BLaER1 treated with 17β-estradiol and CSF1 and Interleukin-3, amounts not matched to agents 10 nM and 100 nM (cell line): Measurements from ENCODE around the gene KRT80.
A peak's percentile ranks its signal among the peaks of the same experiment; 100 is the strongest.

ENCODE experiments used
- H3K27ac ChIP-seq, 11 experiments: shearing (Covaris generic); formaldehyde crosslinking; 2 replicates each; pipeline ENCODE4 v1.8.1; 2022
- H3K27me3 ChIP-seq, 11 experiments: shearing (Covaris generic); formaldehyde crosslinking; 2 replicates each; pipeline ENCODE4 v1.8.1; 2022
- H3K36me3 ChIP-seq, 11 experiments: shearing (Covaris generic); formaldehyde crosslinking; 2 replicates each; pipeline ENCODE4 v1.8.1; 2022
- H3K4me1 ChIP-seq, 10 experiments: shearing (Covaris generic); formaldehyde crosslinking; 2 replicates each; pipeline ENCODE4 v1.8.1; 2022
- H3K4me2 ChIP-seq, 11 experiments: shearing (Covaris generic); formaldehyde crosslinking; 2 replicates each; pipeline ENCODE4 v1.8.1; 2022
- H3K4me3 ChIP-seq, 10 experiments: shearing (Covaris generic); formaldehyde crosslinking; 2 replicates each; pipeline ENCODE4 v1.8.1; 2022
- H3K9ac ChIP-seq, 11 experiments: shearing (Covaris generic); formaldehyde crosslinking; 2 replicates each; pipeline ENCODE4 v1.8.1; 2022
- H3K9me3 ChIP-seq, 11 experiments: shearing (Covaris generic); formaldehyde crosslinking; replicated peaks in 1 of 11; 2 replicates each; pipeline ENCODE4 v1.8.1; 2022
- H4K20me1 ChIP-seq, 11 experiments: shearing (Covaris generic); formaldehyde crosslinking; 2 replicates each; pipeline ENCODE4 v1.8.1; 2022
- Cebpa-rat ChIP-seq, 11 experiments: shearing (Covaris generic); IDR thresholded peaks; 2 replicates each; pipeline ENCODE4 v1.8.1; 2022

Gene KRT80

DNA sequence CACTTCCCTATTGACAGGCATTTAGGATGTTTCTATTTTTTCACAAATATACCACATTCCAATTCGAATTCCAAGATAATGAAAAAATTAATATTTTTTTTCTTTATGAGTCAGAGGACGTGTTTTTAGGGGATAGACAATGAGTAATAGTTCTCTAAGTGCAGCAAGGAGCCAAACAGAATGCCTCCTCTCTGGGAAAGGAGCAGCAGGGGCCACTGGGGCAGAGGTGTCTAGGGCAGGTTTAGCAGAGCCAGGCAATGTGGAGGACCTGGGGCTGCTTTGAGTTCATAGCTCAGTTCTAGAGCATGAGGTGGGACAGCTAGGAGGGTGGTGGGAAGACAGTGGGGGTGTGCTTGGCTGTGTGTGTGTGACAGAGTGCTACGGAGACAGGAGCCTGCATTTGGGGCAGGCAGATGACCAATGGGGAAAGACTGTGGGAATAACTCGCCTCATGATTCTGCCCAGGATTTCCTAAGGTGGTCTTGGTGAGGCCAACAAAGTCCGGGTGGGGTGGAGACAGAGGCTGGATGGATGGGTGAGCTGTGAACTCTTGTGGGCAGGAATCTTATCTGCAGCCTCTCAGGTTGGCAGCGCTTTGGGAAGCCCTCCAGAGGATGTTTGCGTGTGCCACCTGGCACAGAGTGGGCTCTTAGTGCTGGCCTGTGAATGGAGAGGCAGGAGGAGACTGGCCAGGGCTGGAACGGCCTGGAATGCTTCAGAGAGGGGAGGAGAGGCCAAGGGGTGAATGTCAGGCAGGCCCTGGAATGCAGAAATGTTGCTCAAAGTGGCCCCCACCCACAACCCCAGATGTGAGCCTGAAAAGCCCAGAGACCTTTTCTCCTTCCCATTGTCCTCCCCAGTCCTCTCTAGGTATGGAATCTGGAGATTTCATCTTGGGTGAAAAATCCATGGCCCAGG is 38.8 kb upstream of the KRT80 start:
- Histone ChIP-seq H3K27me3 (peaks cover 0 to 18% (median 15%) of the 10 kb centered on the region in 11 experiments; a peak in 16 of 22 replicates), H3K4me1 (peaks cover 11 to 48% (median 17%) of the 10 kb centered on the region in 10 experiments), H3K9me3 (no peaks in the 10 kb centered on the region), H3K27ac (no peak overlapping the region), H3K36me3 (no peaks in the 10 kb centered on the region), H3K4me2 (peak overlapping the region in 1 of 11 experiments; percentile 28; a peak in 2 of 22 replicates), H3K4me3 (no peak overlapping the region), H4K20me1 (no peaks in the 10 kb centered on the region; a peak in 1 of 22 replicates), H3K9ac (no peak overlapping the region)
- TF ChIP-seq Cebpa-rat (IDR thresholded peaks at IDR 0.05), result no peak

DNA sequence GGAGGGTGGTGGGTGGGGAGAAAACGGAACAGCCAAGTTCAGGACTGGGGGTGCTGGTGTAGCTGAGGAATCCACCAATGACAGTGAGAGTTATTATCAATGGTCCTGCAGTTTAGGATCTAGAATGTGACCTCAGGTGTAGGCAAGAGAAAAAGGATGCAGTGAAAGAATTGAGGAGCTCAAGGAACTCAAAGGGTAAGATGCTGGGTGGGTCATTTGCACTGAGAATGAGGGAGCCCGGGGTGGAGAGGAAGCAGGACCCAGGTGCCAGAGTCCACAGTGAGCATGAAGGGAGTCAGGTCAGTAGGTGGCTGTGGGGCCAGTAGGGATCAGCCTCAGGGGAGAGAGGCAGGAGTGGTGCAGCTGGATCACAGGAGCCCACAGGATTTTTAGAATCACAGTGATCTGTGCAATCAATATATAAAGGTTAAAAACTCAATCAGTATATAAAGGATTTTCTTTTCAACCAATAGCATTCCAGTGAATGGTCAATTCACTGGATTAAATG is 38.1 kb upstream of the KRT80 start:
- Histone ChIP-seq H3K4me1 (peaks cover 4 to 42% (median 10%) of the 10 kb centered on the region in 10 experiments), H3K9ac (no peak overlapping the region), H4K20me1 (no peaks in the 10 kb centered on the region; a peak in 1 of 22 replicates), H3K27me3 (peaks cover 0 to 18% (median 15%) of the 10 kb centered on the region in 11 experiments; a peak in 16 of 22 replicates), H3K27ac (no peak overlapping the region), H3K4me3 (no peak overlapping the region), H3K4me2 (no peak overlapping the region), H3K36me3 (no peaks in the 10 kb centered on the region), H3K9me3 (no peaks in the 10 kb centered on the region)
- TF ChIP-seq Cebpa-rat (IDR thresholded peaks at IDR 0.05), result no peak

DNA sequence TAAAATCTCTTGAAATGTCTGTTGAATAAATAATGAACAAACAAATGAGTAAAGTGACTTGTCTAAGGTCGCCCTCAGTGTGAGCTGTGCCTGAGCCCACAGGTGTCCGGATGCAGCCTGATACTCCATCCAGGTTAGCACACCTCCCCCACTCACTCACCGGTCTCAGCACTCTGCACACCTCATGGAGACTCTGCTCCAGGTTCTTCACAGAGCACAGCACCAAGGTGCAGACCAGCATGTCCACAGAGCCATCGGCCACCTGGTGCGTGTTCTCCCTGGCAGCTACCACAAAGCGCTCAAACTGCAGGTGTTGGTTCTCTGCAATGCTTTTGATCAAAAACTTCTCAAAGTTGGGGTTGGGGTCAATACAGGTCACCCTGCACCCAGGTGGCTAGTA is 37.1 kb upstream of the KRT80 start:
- no peak overlapping the region for H3K9ac ChIP-seq
- H4K20me1 ChIP-seq, result no peaks in the 10 kb centered on the region; a peak in 1 of 22 replicates
- no peak for TF ChIP-seq Cebpa-rat (IDR thresholded peaks at IDR 0.05)
- peaks cover 0 to 33% (median 1%) of the 10 kb centered on the region in 10 experiments; a peak in 9 of 20 replicates for H3K4me1 ChIP-seq
- no peaks in the 10 kb centered on the region for H3K36me3 ChIP-seq
- peaks cover 0 to 18% (median 15%) of the 10 kb centered on the region in 11 experiments; a peak in 16 of 22 replicates for H3K27me3 ChIP-seq
- no peak overlapping the region for H3K4me3 ChIP-seq
- no peak overlapping the region for H3K27ac ChIP-seq
- H3K4me2 ChIP-seq, result no peak overlapping the region
- H3K9me3 ChIP-seq, result no peaks in the 10 kb centered on the region

DNA sequence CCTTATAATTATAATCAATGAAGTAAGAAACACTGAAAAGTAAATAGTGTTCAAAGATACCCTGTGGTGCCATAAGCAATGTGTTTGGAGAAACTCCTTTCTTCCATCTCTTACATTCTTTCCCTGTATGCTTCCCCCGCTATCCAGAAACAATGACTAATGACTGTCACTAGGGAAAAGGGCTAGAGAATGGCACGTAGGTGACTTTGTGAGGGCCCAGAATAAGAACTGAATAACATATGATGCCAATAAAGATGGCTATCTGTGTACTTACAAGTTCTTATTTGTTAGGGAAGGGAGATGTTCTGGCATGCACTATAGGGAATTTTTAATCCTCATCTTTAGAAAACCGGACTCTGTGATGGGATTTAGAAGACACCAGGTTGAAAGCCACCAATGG is 36.6 kb upstream of the KRT80 start:
- Histone ChIP-seq H3K36me3 (no peaks in the 10 kb centered on the region), H3K4me3 (no peak overlapping the region), H3K27me3 (peaks cover 0 to 13% (median 10%) of the 10 kb centered on the region in 11 experiments; a peak in 16 of 22 replicates), H3K9me3 (no peaks in the 10 kb centered on the region), H3K27ac (no peak overlapping the region), H3K9ac (no peak overlapping the region), H3K4me2 (no peak overlapping the region), H4K20me1 (no peaks in the 10 kb centered on the region; a peak in 1 of 22 replicates), H3K4me1 (peaks cover 0 to 33% (median 1%) of the 10 kb centered on the region in 10 experiments; a peak in 9 of 20 replicates)
- no peak for TF ChIP-seq Cebpa-rat (IDR thresholded peaks at IDR 0.05)

DNA sequence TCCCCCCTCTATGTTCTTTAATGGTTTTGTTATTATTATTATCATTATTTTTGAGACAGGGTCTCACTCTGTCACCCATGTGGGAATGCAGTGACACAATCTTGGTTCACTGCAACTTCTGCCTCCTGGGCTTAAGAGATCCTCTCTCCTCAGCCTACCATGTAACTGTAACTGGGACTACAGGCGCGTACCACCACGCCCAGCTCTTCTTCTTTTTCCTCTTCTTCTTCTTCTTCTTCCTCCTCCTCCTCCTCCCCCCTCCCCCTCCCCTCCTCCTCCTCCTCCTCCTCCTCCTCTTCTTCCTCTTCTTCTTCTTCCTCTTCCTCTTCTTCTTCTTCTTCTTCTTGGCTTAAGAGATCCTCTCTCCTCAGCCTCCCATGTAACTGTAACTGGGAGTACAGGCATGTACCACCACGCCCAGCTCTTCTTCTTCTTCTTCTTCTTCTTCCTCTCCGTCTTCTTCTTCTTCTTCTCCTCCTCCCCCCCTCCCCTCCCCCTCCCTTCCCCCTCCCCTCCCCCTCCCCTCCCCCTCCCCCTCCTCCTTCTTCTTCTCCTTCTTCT is 35.9 kb upstream of the KRT80 start:
- peaks cover 0 to 33% (median 1%) of the 10 kb centered on the region in 10 experiments; a peak in 9 of 20 replicates for H3K4me1 ChIP-seq
- no peak overlapping the region for H3K27ac ChIP-seq

DNA sequence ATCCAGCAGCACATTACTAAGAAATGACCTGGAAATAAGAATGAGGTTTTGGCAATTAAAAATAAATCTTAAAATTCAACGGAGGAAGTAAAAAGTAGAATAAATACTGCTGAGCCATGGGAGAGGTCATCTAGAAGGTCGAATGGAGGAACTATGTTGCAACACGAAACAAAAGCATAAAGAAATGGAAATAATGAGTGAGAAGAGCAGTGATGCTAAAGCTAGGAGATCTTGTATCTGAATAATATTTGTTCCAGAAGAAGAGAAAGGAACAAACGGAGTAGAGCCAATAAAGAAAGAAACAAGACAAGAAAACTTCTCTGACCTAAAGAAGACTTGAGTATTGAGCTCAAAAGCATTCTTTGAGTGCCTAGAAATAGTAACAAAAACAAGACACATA is 34.6 kb upstream of the KRT80 start:
- Histone ChIP-seq H3K27me3 (no peaks in the 10 kb centered on the region), H3K9me3 (no peaks in the 10 kb centered on the region), H3K27ac (no peak overlapping the region), H3K4me2 (peak overlapping the region in 4 of 11 experiments; percentile 20 to 50 (median 39); a peak in 5 of 22 replicates), H4K20me1 (no peaks in the 10 kb centered on the region; a peak in 1 of 22 replicates), H3K4me3 (no peak overlapping the region), H3K4me1 (peaks cover 0 to 28% (median 1%) of the 10 kb centered on the region in 10 experiments; a peak in 9 of 20 replicates), H3K9ac (no peak overlapping the region), H3K36me3 (no peaks in the 10 kb centered on the region)
- no peak for TF ChIP-seq Cebpa-rat (IDR thresholded peaks at IDR 0.05)

More for the DNA sequence above, 35.9 kb upstream of the KRT80 start:
- H3K9me3 ChIP-seq, result no peaks in the 10 kb centered on the region
- no peak overlapping the region for H3K9ac ChIP-seq
- no peaks in the 10 kb centered on the region; a peak in 1 of 22 replicates for H4K20me1 ChIP-seq
- no peak for TF ChIP-seq Cebpa-rat (IDR thresholded peaks at IDR 0.05)
- no peaks in the 10 kb centered on the region for H3K36me3 ChIP-seq
- H3K27me3 ChIP-seq, result peaks cover 0 to 7% (median 3%) of the 10 kb centered on the region in 11 experiments; a peak in 11 of 22 replicates
- peak overlapping the region in 2 of 11 experiments; percentile 7 to 50; a peak in 3 of 22 replicates for H3K4me2 ChIP-seq
- no peak overlapping the region for H3K4me3 ChIP-seq

DNA sequence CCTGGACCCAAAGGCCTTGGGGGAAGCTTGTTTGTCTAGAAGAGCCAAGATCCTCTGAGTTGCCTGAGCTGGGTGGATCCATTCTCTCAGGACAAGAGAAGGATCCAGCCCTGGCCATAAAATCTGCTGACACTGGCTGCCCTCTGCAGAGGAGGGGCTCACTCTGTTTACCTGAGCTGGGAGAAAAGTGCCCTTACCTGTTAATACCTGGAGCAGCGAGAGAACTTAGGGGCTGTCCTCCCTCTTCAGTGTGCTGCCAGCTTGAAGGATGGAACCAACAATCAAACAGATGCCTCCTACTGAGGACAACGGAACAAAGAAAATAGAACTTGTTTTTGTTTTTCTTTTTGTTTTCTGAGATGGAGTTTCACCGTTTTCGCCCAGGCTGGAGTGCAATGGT is 33.9 kb upstream of the KRT80 start:
- Histone ChIP-seq H3K9me3 (no peaks in the 10 kb centered on the region), H3K27ac (no peak overlapping the region), H3K36me3 (no peaks in the 10 kb centered on the region), H3K27me3 (no peaks in the 10 kb centered on the region), H4K20me1 (no peaks in the 10 kb centered on the region), H3K4me1 (peaks cover 0 to 22% (median 1%) of the 10 kb centered on the region in 10 experiments; a peak in 8 of 20 replicates), H3K9ac (no peak overlapping the region), H3K4me3 (no peak overlapping the region), H3K4me2 (peak overlapping the region in 3 of 11 experiments; percentile 20 to 50 (median 47); a peak in 4 of 22 replicates)
- no peak for TF ChIP-seq Cebpa-rat (IDR thresholded peaks at IDR 0.05)

DNA sequence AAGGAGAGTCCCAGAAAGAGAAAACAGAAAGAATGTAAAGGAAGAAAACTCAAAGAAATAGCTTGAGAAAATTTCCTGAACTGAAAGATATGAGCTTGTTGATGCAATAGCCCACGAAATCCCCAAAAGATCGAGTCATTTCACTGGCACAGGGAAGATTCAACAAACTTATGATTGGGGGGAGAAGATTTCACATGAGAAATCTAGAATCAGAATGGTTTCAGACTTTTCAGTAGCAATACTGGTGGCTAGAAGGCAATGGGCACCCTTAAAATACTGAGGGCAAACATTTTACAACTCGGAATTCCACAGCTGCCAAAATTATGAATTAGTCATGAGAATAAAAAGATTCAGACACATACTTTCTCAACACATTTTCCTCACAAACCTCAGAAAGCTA is 32.3 kb upstream of the KRT80 start:
- Histone ChIP-seq H3K4me1 (peaks cover 0 to 22% (median 1%) of the 10 kb centered on the region in 10 experiments; a peak in 8 of 20 replicates), H3K36me3 (no peaks in the 10 kb centered on the region), H3K9me3 (no peaks in the 10 kb centered on the region), H3K4me3 (no peak overlapping the region), H3K27me3 (no peaks in the 10 kb centered on the region), H4K20me1 (no peaks in the 10 kb centered on the region), H3K9ac (no peak overlapping the region), H3K4me2 (no peak overlapping the region), H3K27ac (no peak overlapping the region)
- no peak for TF ChIP-seq Cebpa-rat (IDR thresholded peaks at IDR 0.05)
